Measurements from ENCODE around the gene TBCCD1. TPM values are rescaled to one million over a fixed set of nuclear protein-coding genes. Genes with fewer than 3 reads are reported as not detected.

TBCCD1 gene
- total RNA-seq, 4 donors from 2014 or later = 9.7 to 17.7 (median 14.6) TPM

GRCh38 chr3:186513386-186513785, 53.8 kb downstream of the TBCCD1 start:
- no peak overlapping the region for H3K4me3 ChIP-seq (ENCODE audit: low read depth, poor library complexity, severe bottlenecking)
- TF ChIP-seq CTCF (IDR thresholded peaks at IDR 0.05) = no peak
- no peak for TF ChIP-seq POLR2A (IDR thresholded peaks at IDR 0.05)
- 47 to 49% methylated on average over 5 of the region's 5 CpGs for WGBS, 2 donors

GRCh38 chr3:186512570-186513302, 54.4 kb downstream of the TBCCD1 start:
- no peak for TF ChIP-seq POLR2A (IDR thresholded peaks at IDR 0.05)
- TF ChIP-seq CTCF (IDR thresholded peaks at IDR 0.05) = no peak
- no peak for DNase-seq (ENCODE audit: low spot score in 2 of 2)
- no peak overlapping the region for H3K4me3 ChIP-seq (ENCODE audit: low read depth, poor library complexity, severe bottlenecking)
- intact Hi-C loops (cut with DNase I; ENCODE audit: low total_unique reads) = no loop called here
- WGBS, 2 donors = 54 to 56% methylated on average over 9 of the region's 9 CpGs

More at GRCh38 chr3:186513386-186513785, 53.8 kb downstream of the TBCCD1 start:
- DNase-seq (ENCODE audit: low spot score in 2 of 2) = no peak
- intact Hi-C loops (cut with DNase I; ENCODE audit: low total_unique reads) = no loop called here

- DNase-seq (ENCODE audit: low spot score in 2 of 2) = no peak
- intact Hi-C loops (cut with DNase I; ENCODE audit: low total_unique reads) = no loop called here
- 68 to 69% methylated on average over 5 of the region's 5 CpGs for WGBS, 2 donors
- no peak for TF ChIP-seq POLR2A (IDR thresholded peaks at IDR 0.05)
- no peak for TF ChIP-seq CTCF (IDR thresholded peaks at IDR 0.05)
- H3K4me3 ChIP-seq (ENCODE audit: low read depth, poor library complexity, severe bottlenecking) = no peak overlapping the region
These were observed 55.4 kb downstream of the TBCCD1 start for GRCh38 chr3:186511702-186512101.

- DNase-seq (ENCODE audit: low spot score in 2 of 2) = no peak
- no peak overlapping the region for H3K4me3 ChIP-seq (ENCODE audit: low read depth, poor library complexity, severe bottlenecking)
- WGBS, 2 donors = 85 to 86% methylated on average over 4 of the region's 4 CpGs
- TF ChIP-seq CTCF (IDR thresholded peaks at IDR 0.05) = no peak
- TF ChIP-seq POLR2A (IDR thresholded peaks at IDR 0.05) = no peak
- intact Hi-C loops (cut with DNase I; ENCODE audit: low total_unique reads) = no loop called here
These were observed 55.9 kb downstream of the TBCCD1 start for GRCh38 chr3:186511245-186511644.

GRCh38 chr3:186510374-186511079, 56.6 kb downstream of the TBCCD1 start:
- no peak for DNase-seq (ENCODE audit: low spot score in 2 of 2)
- WGBS, 2 donors = 58 to 66% methylated on average over 9 of the region's 9 CpGs
- H3K4me3 ChIP-seq (ENCODE audit: low read depth, poor library complexity, severe bottlenecking) = no peak overlapping the region
- TF ChIP-seq POLR2A (IDR thresholded peaks at IDR 0.05) = no peak
- TF ChIP-seq CTCF (IDR thresholded peaks at IDR 0.05) = no peak
- intact Hi-C loops (cut with DNase I; ENCODE audit: low total_unique reads) = no loop called here

All from lower leg skin (tissue), 4 donors.